Measurements from ENCODE around the gene SLC25A25. TPM values are rescaled to one million over a fixed set of nuclear protein-coding genes. Genes with fewer than 3 reads are reported as not detected.
"Not testable (repeated sequence)": the region's sequence is repeated elsewhere in the genome, so short reads cannot be mapped to it uniquely, and the experiment has no call there.

SLC25A25 gene
- total RNA-seq, 2 donors from 2014 or later, result 13.7 to 29.8 TPM

- intact Hi-C loops (cut with DNase I), result no loop called here
- DNase-seq (no peak), ATAC-seq (no peak)
Measured at GRCh38 chr9:128103589-128103962, 35.5 kb downstream of the SLC25A25 start.

GRCh38 chr9:128104171-128104618 is 36.2 kb downstream of the SLC25A25 start:
- no peak for ATAC-seq
- no peak for DNase-seq
- intact Hi-C loops (cut with DNase I), result no loop called here

GRCh38 chr9:128105538-128106175 is 37.6 kb downstream of the SLC25A25 start:
- intact Hi-C loops (cut with DNase I), result no loop called here
- DNase-seq (no peak), ATAC-seq (no peak)

- DNase-seq (no peak), ATAC-seq (no peak)
Measured at GRCh38 chr9:128106181-128106939, 38.3 kb downstream of the SLC25A25 start.

DNA sequence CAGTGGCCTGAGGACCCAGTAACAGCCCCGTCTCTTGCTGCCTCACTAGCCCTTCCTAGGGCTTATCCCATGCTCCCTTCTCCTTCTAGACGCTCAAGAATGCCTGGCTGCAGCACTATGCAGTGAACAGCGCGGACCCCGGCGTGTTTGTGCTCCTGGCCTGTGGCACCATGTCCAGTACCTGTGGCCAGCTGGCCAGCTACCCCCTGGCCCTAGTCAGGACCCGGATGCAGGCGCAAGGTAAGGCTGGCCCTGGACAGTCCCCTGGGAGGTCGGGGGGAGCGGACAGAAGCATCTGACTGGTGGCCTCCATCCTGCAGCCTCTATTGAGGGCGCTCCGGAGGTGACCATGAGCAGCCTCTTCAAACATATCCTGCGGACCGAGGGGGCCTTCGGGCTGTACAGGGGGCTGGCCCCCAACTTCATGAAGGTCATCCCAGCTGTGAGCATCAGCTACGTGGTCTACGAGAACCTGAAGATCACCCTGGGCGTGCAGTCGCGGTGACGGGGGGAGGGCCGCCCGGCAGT is 39.0 kb downstream of the SLC25A25 start:
- intact Hi-C loops (cut with DNase I), result no loop called here
- DNase-seq, result no peak
- ATAC-seq, result no peak

More at GRCh38 chr9:128106181-128106939, 38.3 kb downstream of the SLC25A25 start:
- intact Hi-C loops (cut with DNase I), result no loop called here

DNA sequence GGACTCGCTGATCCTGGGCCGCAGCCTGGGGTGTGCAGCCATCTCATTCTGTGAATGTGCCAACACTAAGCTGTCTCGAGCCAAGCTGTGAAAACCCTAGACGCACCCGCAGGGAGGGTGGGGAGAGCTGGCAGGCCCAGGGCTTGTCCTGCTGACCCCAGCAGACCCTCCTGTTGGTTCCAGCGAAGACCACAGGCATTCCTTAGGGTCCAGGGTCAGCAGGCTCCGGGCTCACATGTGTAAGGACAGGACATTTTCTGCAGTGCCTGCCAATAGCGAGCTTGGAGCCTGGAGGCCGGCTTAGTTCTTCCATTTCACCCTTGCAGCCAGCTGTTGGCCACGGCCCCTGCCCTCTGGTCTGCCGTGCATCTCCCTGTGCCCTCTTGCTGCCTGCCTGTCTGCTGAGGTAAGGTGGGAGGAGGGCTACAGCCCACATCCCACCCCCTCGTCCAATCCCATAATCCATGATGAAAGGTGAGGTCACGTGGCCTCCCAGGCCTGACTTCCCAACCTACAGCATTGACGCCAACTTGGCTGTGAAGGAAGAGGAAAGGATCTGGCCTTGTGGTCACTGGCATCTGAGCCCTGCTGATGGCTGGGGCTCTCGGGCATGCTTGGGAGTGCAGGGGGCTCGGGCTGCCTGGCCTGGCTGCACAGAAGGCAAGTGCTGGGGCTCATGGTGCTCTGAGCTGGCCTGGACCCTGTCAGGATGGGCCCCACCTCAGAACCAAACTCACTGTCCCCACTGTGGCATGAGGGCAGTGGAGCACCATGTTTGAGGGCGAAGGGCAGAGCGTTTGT is 39.6 kb downstream of the SLC25A25 start:
- no peak for DNase-seq
- ATAC-seq, result no peak
- intact Hi-C loops (cut with DNase I), result no loop called here

DNA sequence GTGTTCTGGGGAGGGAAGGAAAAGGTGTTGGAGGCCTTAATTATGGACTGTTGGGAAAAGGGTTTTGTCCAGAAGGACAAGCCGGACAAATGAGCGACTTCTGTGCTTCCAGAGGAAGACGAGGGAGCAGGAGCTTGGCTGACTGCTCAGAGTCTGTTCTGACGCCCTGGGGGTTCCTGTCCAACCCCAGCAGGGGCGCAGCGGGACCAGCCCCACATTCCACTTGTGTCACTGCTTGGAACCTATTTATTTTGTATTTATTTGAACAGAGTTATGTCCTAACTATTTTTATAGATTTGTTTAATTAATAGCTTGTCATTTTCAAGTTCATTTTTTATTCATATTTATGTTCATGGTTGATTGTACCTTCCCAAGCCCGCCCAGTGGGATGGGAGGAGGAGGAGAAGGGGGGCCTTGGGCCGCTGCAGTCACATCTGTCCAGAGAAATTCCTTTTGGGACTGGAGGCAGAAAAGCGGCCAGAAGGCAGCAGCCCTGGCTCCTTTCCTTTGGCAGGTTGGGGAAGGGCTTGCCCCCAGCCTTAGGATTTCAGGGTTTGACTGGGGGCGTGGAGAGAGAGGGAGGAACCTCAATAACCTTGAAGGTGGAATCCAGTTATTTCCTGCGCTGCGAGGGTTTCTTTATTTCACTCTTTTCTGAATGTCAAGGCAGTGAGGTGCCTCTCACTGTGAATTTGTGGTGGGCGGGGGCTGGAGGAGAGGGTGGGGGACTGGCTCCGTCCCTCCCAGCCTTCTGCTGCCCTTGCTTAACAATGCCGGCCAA is 40.4 kb downstream of the SLC25A25 start:
- no peak for ATAC-seq
- intact Hi-C loops (cut with DNase I), result no loop called here
- no peak for DNase-seq

- intact Hi-C loops (cut with DNase I), result no loop called here
- no peak for DNase-seq
- ATAC-seq, result peak; percentile 27 to 48
Measured at GRCh38 chr9:128109050-128109709, 41.1 kb downstream of the SLC25A25 start.

DNA sequence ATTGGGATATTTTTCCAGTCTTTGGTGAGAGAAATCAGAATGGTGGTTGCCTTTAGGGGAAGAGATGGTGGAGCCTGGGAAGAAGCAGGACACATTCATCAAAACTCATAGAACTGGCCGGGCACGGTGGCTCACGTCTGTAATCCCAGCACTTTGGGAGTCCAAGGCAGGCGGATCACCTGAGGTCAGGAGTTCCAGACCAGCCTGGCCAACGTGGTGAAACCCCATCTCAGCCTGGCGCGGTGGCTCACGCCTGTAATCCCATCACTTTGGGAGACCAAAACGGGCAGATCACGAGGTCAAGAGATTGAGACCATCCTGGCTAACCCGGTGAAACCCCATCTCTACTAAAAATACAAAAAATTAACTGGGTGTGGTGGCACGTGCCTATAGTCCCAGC is 43.7 kb downstream of the SLC25A25 start:
- not testable (repeated sequence) for DNase-seq, ATAC-seq
- intact Hi-C loops (cut with DNase I), result loop anchor here in 1 of 2 donors (10.0 kb wide), 1 partner anchor 167 kb away; no protein-coding TSS in a partner anchor

DNA sequence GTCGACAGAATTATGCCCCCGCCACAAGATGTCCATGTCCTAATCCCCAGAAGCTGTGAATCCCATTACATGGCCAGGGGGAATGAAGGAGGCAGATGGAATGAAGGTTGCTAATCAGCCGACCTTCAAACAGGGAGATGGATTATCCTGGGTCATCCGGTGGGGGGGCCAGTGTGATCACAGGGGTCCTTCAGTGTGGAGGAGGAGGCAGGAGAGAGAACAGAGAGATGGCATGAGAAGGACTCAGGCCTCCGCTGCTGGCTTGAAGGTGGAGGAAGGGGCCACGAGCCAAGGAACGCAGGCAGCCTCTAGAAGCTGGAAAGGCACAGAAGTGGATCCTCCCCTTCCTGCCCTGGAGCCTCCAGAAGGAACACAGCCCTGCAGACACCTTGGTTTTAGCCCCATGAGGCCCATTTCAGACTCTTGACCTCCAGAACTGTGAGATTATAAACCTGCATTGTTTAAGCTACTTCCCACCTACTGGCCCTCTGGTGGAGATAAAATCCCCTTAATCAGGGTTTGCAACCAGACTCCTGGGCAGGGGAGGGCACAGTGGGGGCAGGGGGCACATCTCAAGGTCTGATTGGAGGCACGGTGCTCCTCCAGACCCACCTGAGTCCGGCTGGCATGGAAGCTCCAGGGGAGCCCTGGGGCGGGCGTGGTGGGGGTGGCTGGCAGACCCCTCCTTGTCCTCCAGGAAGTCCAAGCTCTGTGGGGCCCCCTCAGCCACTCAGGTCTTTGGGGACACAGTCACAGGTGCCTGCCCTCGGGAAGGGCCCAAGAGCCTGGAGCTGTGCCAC is 45.7 kb downstream of the SLC25A25 start:
- ATAC-seq (no peak), DNase-seq (no peak)

DNA sequence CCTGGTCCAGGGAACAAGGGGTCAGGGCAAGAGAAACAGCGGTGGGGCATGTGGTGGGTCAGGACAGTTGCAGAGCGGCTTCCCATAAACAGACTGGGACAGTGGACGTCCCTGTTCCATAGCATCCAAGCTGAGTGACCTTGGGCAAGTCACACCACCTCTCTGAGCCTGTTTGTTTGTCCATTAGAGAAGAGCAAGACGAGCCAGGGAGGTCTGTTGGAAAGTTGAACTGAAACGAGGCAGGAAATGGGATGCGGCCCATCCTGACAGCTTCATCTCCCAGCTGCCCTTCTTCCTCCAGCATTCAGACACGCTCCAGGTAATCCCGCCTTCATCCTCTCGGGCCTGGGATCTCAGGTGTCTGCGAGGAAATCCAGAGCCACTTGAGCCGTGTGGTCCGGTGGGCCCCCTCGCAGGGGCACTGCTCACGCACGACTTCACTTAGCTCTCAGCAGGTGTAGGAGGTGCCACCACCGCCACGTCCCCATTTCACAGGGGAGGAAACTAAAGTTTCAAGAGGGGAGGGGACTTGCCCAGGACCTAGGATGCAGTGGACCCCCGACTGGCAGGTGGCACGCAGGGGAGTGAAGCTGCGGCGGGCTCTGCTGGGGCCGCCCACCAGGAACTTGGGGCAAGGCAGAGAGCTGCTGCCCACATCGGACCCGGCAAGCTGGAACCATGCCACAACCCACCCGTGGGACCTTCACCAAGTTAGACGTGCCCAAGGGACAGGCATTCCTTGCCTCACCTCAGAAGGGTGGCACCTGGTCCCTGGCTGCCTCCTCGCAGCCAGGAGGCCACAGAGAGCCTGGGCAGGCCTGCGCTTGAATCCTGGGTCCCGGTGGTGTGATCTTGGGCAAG is 46.5 kb downstream of the SLC25A25 start:
- DNase-seq (no peak), ATAC-seq (no peak)
- intact Hi-C loops (cut with DNase I), result loop anchor here (5.0 to 10.0 kb wide), 2 partner anchors 32 to 170 kb away; no protein-coding TSS in a partner anchor

More for the DNA sequence above, 45.7 kb downstream of the SLC25A25 start:
- intact Hi-C loops (cut with DNase I), result loop anchor here in 1 of 2 donors (10.0 kb wide), 1 partner anchor 169 kb away; no protein-coding TSS in a partner anchor

GRCh38 chr9:128115187-128116103 is 47.4 kb downstream of the SLC25A25 start:
- no peak for DNase-seq
- intact Hi-C loops (cut with DNase I), result loop anchor here (2.0 to 10.0 kb wide), 3 partner anchors 33 to 173 kb away; no protein-coding TSS in a partner anchor
- no peak for ATAC-seq

- intact Hi-C loops (cut with DNase I), result loop anchor here (2.0 to 10.0 kb wide), 3 partner anchors 34 to 174 kb away; no protein-coding TSS in a partner anchor
- DNase-seq (no peak), ATAC-seq (no peak)
Measured at GRCh38 chr9:128116104-128117083, 48.4 kb downstream of the SLC25A25 start.

All from left cardiac atrium (tissue), 4 donors.